Gastroesophageal sphincter (tissue), 4 donors: ENCODE data around the gene KCNT1. TPM values are rescaled to one million over a fixed set of nuclear protein-coding genes. Genes with fewer than 3 reads are reported as not detected.

ENCODE experiments used
- ATAC-seq: fragments of 150-250 bp; one replicate; pipeline ENCODE4 v1.9.1; 2016; ENCODE audit warnings: mild to moderate bottlenecking, moderate library complexity
- H3K27ac ChIP-seq, 4 donors: fragments of 200-600 bp; sonication (generic) in 3 of 4; 1 replicate in 3 of 4; 2 replicates in 1 of 4; pipeline ENCODE4 v1.5.1; 2016 to 2019
- H3K27me3 ChIP-seq: fragments of 200-600 bp; sonication (generic); one replicate; pipeline ENCODE4 v1.5.1; 2019
- H3K36me3 ChIP-seq, 2 donors: fragments of 200-600 bp; sonication (generic); one replicate each; pipeline ENCODE4 v1.5.1; 2019; ENCODE audit warnings: control low read depth in 1 of 2
- H3K4me1 ChIP-seq, 3 donors: fragments of 200-600 bp; sonication (generic); 1 replicate in 2 of 3; 2 replicates in 1 of 3; pipeline ENCODE4 v1.5.1; 2016 to 2019; ENCODE audit warnings: control low read depth in 2 of 3
- H3K4me3 ChIP-seq, 2 donors: fragments of 200-600 bp; sonication (generic); one replicate each; pipeline ENCODE4 v1.5.1; 2019; ENCODE audit warnings: mild to moderate bottlenecking in 1 of 2, moderate library complexity in 1 of 2
- H3K9me3 ChIP-seq, 3 donors: fragments of 200-600 bp; sonication (generic); one replicate each; pipeline ENCODE4 v1.5.1; 2017 to 2019; ENCODE audit warnings: control low read depth in 2 of 3
- CTCF ChIP-seq, 4 experiments: fragments of 200-600 bp in 2 of 4; fragments of 450-650 bp in 2 of 4; sonication (generic) in 1 of 4; IDR thresholded peaks; one replicate each; pipeline ENCODE4 v1.5.1; 2017 to 2019; ENCODE audit warnings: antibody characterized with exemption in 4 of 4, mild to moderate bottlenecking in 2 of 4, moderate library complexity in 2 of 4
- EP300 ChIP-seq: sonication (generic); formaldehyde crosslinking; IDR thresholded peaks from one replicate; pipeline ENCODE4 v1.6.1; 2017; ENCODE audit warnings: antibody characterized with exemption, mild to moderate bottlenecking
- POLR2A ChIP-seq, 2 donors: fragments of 450-650 bp; IDR thresholded peaks; one replicate each; pipeline ENCODE4 v1.6.1; 2017; ENCODE audit warnings: antibody characterized with exemption in 2 of 2, mild to moderate bottlenecking in 2 of 2, moderate library complexity in 1 of 2
- POLR2AphosphoS5 ChIP-seq: sonication (generic); formaldehyde crosslinking; IDR thresholded peaks from one replicate; pipeline ENCODE4 v1.6.1; 2017; ENCODE audit warnings: antibody characterized with exemption
- WGBS, 2 donors: methylation state at CpG; one replicate each; pipeline ENCODE4 v1.1.5; 2018; ENCODE audit warnings: low coverage in 1 of 2; 5-methylcytosine and 5-hydroxymethylcytosine counted together
- total RNA-seq, 4 donors: library from RNA; depleted of rRNA; stranded (reverse); fragments of >200 nt; gene quantifications; one replicate each; pipeline ENCODE4 v1.1.0, GENCODE V29; 2016

KCNT1 gene
- total RNA-seq, 4 donors from 2014 or later = 0.19 TPM; not detected in 3

- peaks cover 78% of the 10 kb centered on the region for H3K27me3 ChIP-seq
- H3K4me1 ChIP-seq = no peaks in the 10 kb centered on the region
- ATAC-seq = no peak
- no peak overlapping the region for H3K27ac ChIP-seq
- H3K4me3 ChIP-seq = no peak overlapping the region
- H3K36me3 ChIP-seq = no peaks in the 10 kb centered on the region
- H3K9me3 ChIP-seq = peaks cover 0 to 28% (median 0%) of the 10 kb centered on the region in 3 donors
- 55 to 76% methylated on average over 4 to 8 of the region's 18 CpGs for WGBS, 2 donors
- no peak for TF ChIP-seq POLR2A (IDR thresholded peaks at IDR 0.05)
- no peak for TF ChIP-seq CTCF (IDR thresholded peaks at IDR 0.05)
- no peak for TF ChIP-seq EP300
- no peak for TF ChIP-seq POLR2AphosphoS5
These were observed 26.6 kb downstream of the KCNT1 start for GRCh38 chr9:135728436-135729110.

GRCh38 chr9:135729480-135729879 is 27.5 kb downstream of the KCNT1 start:
- WGBS, 2 donors = 61 to 71% methylated on average over 4 to 8 of the region's 13 CpGs
- Histone ChIP-seq H3K27ac (no peak overlapping the region), H3K36me3 (no peaks in the 10 kb centered on the region), H3K27me3 (peaks cover 78% of the 10 kb centered on the region), H3K9me3 (peaks cover 0 to 28% (median 0%) of the 10 kb centered on the region in 3 donors), H3K4me3 (no peak overlapping the region), H3K4me1 (no peaks in the 10 kb centered on the region)
- TF ChIP-seq CTCF (IDR thresholded peaks at IDR 0.05) = no peak
- ATAC-seq = no peak

GRCh38 chr9:135731454-135731853 is 29.5 kb downstream of the KCNT1 start:
- H3K4me1 ChIP-seq = no peaks in the 10 kb centered on the region
- ATAC-seq = no peak
- no peak overlapping the region for H3K27ac ChIP-seq
- H3K27me3 ChIP-seq = peaks cover 77% of the 10 kb centered on the region
- 89 to 100% methylated on average over 2 to 11 of the region's 12 CpGs for WGBS, 2 donors
- no peak overlapping the region for H3K4me3 ChIP-seq
- peaks cover 0 to 28% (median 0%) of the 10 kb centered on the region in 3 donors for H3K9me3 ChIP-seq
- TF ChIP-seq EP300 = no peak
- no peak for TF ChIP-seq CTCF (IDR thresholded peaks at IDR 0.05)
- no peak for TF ChIP-seq POLR2A (IDR thresholded peaks at IDR 0.05)
- no peak for TF ChIP-seq POLR2AphosphoS5
- H3K36me3 ChIP-seq = no peaks in the 10 kb centered on the region

GRCh38 chr9:135732569-135733257 is 30.7 kb downstream of the KCNT1 start:
- Histone ChIP-seq H3K36me3 (no peaks in the 10 kb centered on the region), H3K4me1 (no peaks in the 10 kb centered on the region), H3K27me3 (peaks cover 82% of the 10 kb centered on the region), H3K27ac (no peak overlapping the region), H3K9me3 (peaks cover 0 to 28% (median 0%) of the 10 kb centered on the region in 3 donors), H3K4me3 (no peak overlapping the region)
- ATAC-seq = no peak
- no peak for TF ChIP-seq CTCF (IDR thresholded peaks at IDR 0.05)
- TF ChIP-seq EP300 = no peak
- TF ChIP-seq POLR2AphosphoS5 = no peak
- TF ChIP-seq POLR2A (IDR thresholded peaks at IDR 0.05) = no peak
- 49 to 71% methylated on average over 2 to 3 of the region's 6 CpGs for WGBS, 2 donors
